NCI-H2227 treated with DMSO at 0.1 percent for 48 hours (cell line): ENCODE results near the gene SPEN.

Experiments used
- DNase-seq: peaks from one replicate; lab custom pipeline; 2025; lab: John Stamatoyannopoulos, UW

Gene SPEN

GRCh38 chr1:15988856-15989736, 141.6 kb downstream of the SPEN start:
- no peak for DNase-seq

- DNase-seq = no peak
Observed at GRCh38 chr1:15989776-15990175, 142.3 kb downstream of the SPEN start.
